ENCODE data around the gene CHD5.

The CHD5 gene

GRCh38 chr1:6197746-6198427, 17.8 kb upstream of the CHD5 start:
- in situ Hi-C loops (cut with HindIII; ENCODE audit: low sequenced_read_pairs) = no loop called here
- TF ChIP-seq CTCF (IDR thresholded peaks at IDR 0.05; ENCODE audit: low read depth, low read length) = no peak
- H3K4me3 ChIP-seq (ENCODE audit: low read depth, low read length) = peak overlapping the region; percentile 99
- DNase-seq (ENCODE audit: low read depth, low spot score) = no peak

- no peak overlapping the region for H3K4me3 ChIP-seq (ENCODE audit: low read depth, low read length)
- no peak for DNase-seq (ENCODE audit: low read depth, low spot score)
- in situ Hi-C loops (cut with HindIII; ENCODE audit: low sequenced_read_pairs) = no loop called here
- TF ChIP-seq CTCF (IDR thresholded peaks at IDR 0.05; ENCODE audit: low read depth, low read length) = no peak
These were observed 11.8 kb upstream of the CHD5 start for GRCh38 chr1:6191968-6192367.

GRCh38 chr1:6188466-6188865, 8.3 kb upstream of the CHD5 start:
- no peak overlapping the region for H3K4me3 ChIP-seq (ENCODE audit: low read depth, low read length)
- no peak for TF ChIP-seq CTCF (IDR thresholded peaks at IDR 0.05; ENCODE audit: low read depth, low read length)
- DNase-seq (ENCODE audit: low read depth, low spot score) = no peak
- in situ Hi-C loops (cut with HindIII; ENCODE audit: low sequenced_read_pairs) = no loop called here

- H3K4me3 ChIP-seq (ENCODE audit: low read depth, low read length) = no peak overlapping the region
- in situ Hi-C loops (cut with HindIII; ENCODE audit: low sequenced_read_pairs) = no loop called here
- TF ChIP-seq CTCF (IDR thresholded peaks at IDR 0.05; ENCODE audit: low read depth, low read length) = peak; percentile 64
- DNase-seq (ENCODE audit: low read depth, low spot score) = peak; percentile 32
These were observed 5.7 kb upstream of the CHD5 start for GRCh38 chr1:6185635-6186382.

- no peak for TF ChIP-seq CTCF (IDR thresholded peaks at IDR 0.05; ENCODE audit: low read depth, low read length)
- H3K4me3 ChIP-seq (ENCODE audit: low read depth, low read length) = no peak overlapping the region
- in situ Hi-C loops (cut with HindIII; ENCODE audit: low sequenced_read_pairs) = no loop called here
- DNase-seq (ENCODE audit: low read depth, low spot score) = peak; percentile 43
These were observed 5.0 kb upstream of the CHD5 start for GRCh38 chr1:6185151-6185550.

- H3K4me3 ChIP-seq (ENCODE audit: low read depth, low read length) = no peak overlapping the region
- no peak for DNase-seq (ENCODE audit: low read depth, low spot score)
- in situ Hi-C loops (cut with HindIII; ENCODE audit: low sequenced_read_pairs) = no loop called here
- TF ChIP-seq CTCF (IDR thresholded peaks at IDR 0.05; ENCODE audit: low read depth, low read length) = no peak
These were observed 4.1 kb upstream of the CHD5 start for GRCh38 chr1:6184083-6184783.

All from astrocyte of the spinal cord (primary cell).